C4-2B (cell line): Measurements from ENCODE around the gene USP53.

ENCODE experiments used
- CTCF ChIP-seq: fragments of 450-650 bp; conservative IDR thresholded peaks from 2 replicates; pipeline ENCODE4 v1.5.1; 2017; ENCODE audit warnings: mild to moderate bottlenecking
- ZFX ChIP-seq: fragments of 450-650 bp; IDR thresholded peaks from 2 replicates; pipeline ENCODE4 v1.6.1; 2017

- no peak for TF ChIP-seq CTCF
- TF ChIP-seq ZFX, result no peak
Measured at GRCh38 chr4:119209077-119209476, 3.4 kb upstream of the USP53 start.
